ENCODE data around the gene SMIM24. TPM values are rescaled to one million over a fixed set of nuclear protein-coding genes. Genes with fewer than 3 reads are reported as not detected.

The SMIM24 gene
- total RNA-seq, 1 donor from 2014 or later: 0.50 TPM

DNA sequence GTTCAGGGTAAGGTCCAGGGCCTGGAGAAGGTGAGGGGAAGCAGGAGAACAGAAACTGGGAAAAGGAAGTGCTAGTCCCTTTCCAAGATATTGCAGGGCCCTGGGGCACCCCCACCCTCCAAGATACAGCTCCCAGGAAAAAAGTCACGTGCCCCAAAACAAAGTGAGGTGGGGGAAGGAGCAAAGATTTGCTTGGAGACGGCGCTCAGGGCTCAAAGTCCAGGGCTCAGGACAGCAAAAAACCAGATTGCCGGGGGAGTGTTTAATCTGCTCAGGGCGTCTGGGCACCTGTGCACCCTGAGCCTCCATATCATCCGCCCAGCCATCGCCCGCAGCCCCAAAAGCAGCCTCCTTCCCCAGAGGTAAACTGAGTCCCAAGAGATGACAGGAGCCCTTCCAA, 6.3 kb downstream of the SMIM24 start:
- no peak for DNase-seq (ENCODE audit: low read depth)

DNA sequence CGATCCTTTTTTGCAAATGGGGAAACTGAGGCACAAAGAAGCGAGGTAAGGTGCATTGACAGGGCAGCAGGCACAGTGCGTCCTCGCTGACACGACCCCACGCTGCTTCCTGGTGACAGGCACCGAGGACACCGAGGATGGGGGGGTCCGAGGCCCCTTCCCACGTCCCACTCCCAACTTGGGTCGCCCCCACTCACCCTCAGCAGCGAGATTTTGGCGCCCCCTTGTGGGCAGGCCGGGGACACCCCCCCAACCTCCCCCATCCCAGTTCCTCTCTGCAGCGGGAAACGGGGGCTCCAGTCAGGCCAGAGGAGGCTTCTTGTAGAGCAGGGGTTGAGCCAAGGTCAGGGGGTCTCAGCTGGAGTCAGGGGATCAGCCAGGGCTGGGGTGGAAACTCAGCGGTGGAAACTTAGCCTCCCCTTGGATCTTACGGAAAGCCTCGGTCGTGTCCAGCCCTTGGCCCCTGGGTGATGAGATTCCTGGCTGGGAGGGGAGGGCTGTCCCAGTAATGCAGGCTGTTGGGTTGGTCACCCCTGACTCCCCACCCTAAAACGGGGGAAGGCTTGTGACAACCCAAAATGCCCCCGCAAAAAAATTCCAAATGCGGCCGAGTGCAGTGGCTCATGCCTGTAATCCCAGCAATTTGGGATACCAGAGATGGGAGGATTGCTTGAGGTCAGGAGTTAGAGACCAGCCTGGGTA, 8.2 kb downstream of the SMIM24 start:
- no peak for DNase-seq (ENCODE audit: low read depth)

DNA sequence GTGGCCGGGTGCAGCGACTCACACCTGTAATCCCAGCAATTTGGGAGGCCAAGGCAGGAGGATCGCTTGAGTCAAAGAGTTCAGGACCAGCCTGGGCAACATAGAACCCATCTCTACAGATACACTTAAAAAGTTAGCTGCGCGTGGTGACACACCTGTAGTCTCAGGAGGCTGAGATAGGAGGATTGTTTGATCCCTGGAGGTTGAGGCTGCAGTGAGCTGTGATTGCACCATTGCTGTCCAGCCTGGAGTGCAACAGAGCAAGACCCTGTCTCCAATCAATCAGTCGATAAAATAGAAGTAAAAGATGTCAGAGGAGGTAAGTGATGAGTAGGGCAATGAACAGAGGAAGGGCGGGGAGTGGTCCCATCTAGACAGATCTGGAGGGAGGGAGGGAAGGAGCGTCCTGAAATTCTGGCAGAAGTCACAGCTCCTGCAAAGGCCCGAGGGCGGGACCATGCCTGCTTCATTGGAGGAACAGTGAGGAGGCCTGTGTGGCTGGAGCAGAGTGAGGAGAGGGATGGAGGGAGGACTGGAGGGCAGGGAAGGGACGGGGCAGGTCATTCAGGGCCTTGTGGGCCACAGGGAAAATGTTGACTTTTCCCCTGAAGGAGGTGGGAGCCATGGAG, 9.7 kb downstream of the SMIM24 start:
- DNase-seq (ENCODE audit: low read depth): no peak

DNA sequence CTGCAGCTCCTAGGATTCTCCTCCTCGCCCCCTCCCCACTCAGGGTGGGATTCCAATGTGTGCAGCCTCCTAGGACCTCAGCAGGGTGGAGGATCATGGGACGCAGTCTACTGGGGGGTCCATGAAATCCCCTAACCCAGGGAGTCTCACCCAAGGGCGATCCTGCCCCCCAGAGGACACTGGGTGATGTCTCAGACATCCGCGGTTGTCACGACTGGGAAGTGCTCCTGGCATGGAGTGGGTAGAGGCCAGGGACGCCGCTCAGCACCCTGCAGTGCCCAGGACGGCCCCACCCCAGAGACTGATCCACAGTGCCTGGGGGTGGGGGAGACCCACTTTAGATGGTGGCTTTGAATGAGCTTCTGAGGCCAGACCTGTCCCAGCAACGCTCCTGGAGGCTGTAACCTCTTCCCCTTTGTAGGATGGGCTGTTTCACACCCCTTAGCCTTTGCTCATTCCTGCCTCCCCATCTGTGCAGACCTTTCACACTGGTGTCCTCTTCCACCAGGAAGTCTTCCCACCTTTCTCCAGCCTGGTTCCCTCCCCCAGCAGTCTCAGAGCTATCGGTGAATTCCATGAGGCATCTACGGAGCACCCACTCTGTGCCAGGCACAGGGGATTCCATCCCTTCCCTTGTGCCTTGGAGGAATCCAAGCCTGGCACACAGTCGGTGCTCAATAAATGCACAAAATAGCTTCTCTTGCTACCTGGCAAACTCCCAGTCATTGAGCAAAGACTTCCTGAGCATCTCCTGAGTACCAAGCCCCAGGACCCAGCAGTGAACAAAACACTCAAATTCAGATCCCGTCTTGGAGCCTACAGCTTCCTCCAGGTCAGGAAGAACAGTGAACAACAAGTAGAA, 10.5 kb downstream of the SMIM24 start:
- no peak for DNase-seq (ENCODE audit: low read depth)

DNA sequence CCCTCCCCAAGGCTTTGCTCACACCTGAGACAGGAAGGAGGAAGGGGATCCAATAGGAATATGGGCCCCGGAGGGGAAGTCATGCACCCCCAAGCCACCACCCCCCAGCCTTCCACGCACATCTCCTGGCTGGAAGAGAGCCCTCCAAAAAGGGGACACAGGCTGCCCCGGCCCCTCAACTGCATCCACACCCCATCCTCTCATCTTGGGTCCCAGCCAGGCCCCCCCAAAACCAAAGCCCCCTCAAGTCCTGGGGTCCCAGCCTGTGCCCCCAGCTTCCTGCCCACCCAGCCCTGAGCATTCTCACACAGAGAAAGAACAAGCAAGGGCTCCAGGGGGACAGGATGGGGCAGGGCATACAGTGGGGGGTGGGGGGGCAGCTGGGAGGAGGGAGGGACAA, 12.1 kb downstream of the SMIM24 start:
- no peak for DNase-seq (ENCODE audit: low read depth)

DNA sequence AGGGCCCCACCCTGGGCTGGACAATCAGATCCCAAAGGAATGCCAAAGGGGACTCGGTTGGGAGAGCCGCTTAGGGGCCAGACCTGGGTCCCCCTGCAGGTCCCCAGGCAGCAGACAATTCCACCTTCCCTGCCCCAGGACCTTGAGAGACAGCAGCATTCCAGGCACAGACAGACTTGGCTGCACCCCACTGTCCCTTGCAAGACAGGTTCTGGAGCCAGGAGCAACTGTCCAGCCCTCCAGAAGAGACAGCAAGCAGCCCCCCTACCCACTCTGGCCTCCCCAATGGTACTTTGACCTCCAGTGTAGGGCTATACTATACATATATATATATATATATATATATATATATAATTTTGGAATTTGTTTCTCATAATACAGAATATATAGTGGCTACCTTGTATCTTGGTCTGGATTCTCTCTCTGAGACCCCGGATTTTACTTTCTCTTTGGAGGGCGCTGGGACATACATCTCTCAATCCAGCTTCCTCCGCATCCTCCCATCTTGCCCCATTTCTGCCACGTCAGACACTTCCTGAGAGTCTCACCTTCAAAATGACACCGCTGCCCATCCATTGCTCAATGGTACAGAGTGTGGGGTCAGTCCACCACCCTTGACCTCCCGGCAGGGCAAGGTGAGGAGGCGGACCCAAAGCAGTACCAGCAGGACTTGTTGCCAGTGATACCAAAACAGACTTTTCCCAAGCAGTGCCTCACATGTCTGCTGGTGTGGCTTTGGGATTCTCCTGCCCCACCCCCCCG, 12.7 kb downstream of the SMIM24 start:
- no peak for DNase-seq (ENCODE audit: low read depth)

DNA sequence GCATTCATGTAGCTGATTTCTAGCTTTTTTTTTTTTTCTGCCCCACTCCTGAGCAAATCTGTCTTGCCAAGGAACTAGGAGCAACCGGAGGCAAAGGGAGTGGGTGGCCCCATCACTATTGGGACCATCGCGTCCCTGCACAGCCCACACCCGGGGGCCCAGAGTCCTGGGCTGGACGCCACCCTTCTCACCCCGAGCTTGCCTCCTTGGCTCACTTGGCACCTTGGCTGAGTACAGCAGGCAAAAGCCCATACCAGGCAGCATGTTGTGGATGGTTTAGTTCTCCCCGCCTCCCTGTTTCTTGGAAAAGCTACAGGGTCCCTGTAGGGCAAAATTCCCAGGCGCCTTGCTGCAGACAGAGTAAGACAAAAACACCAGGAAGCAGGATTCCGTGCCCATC, 13.7 kb downstream of the SMIM24 start:
- DNase-seq (ENCODE audit: low read depth): no peak

DNA sequence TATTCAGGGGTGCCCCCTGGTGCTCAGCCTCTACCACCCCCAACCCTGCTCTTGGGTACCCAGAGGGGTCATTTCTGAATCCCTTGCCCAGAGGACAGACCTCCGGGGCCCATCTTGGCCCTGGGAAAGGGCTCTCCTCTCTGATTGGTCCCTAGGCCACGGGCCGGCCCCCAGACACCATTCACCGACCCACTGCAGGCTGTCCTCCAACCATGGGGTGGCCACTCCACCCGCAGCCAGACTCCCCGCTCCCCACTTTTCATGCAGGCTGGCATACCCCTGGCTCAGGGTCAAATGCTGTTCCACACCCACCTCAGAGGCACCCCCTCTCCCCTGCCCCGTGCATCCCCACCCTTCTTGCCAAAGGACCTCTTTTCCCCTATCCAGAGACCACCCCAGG, 14.8 kb downstream of the SMIM24 start:
- no peak for DNase-seq (ENCODE audit: low read depth)

DNA sequence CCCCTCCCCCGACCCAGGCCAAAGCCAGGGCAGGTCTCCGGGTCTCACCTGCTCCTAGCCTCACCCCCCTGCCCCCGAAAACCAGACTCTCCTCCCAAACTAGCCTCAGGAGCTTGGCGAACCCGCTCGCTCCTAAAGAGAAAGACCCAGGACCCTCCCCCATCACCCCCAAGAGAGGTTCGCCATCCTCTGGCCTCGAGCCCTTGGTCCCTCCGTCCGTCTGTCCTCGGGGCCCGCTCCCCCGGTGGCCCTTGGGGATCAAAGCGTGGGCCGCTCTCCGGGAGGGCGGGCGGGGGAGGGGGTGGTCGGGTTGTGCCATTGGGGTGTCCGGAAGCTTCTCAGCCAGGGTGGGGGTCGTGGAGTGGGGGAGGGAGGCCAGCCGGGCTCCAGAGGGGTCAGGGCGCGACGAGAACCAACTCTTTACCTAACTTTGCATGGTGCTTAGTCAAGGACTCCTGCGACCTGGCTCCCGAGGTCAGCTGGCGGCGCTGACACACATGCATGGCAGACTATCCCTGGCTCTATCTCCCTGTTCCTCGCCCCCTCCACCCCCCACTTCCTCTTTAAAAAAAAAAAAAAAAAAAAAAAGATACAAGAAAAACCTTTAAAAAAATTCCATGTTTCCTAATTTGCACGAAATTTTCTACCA, 15.6 kb downstream of the SMIM24 start:
- DNase-seq (ENCODE audit: low read depth): no peak

DNA sequence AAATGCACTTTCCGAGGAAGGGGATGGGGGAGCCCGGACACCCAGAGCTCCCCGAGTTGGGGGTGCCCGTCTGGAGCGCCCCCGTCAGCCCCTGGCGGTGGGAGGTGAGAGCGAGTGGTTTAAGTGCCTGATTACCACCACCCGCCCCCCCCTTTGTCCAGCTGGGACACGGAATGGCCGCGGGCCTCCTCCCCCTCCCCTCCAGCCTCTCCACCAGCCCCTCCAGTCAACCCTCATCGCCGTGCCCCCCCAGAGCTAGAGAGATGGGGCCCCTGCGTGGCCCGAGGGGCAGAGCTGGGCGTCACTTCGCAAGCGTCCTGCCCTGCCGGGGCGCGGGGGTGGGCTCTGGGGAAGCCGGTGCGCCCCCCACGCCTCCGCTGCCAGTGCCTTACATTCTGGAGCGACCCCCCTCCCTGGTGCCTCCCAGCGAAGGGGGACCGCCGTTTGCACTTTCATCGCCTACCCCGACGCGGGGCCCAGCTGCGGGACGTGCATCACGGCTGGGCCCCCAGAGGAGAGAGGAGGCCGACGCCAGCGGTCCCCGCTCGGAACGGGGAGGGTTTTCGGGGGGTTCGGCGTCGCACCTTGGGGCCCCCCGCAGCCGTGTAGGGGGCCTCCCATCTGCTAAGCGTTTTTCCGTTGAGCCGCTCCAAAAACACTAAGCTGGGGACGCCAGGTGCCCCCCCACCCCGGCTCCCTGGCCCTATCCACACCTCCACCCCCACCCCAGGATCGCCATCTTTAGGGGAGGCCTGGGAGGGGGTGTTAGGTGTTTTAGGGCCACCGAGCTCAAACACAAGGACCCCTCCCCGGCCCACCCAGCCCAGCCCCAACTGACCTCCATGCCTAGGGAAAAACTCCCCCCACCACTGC, 16.4 kb downstream of the SMIM24 start:
- DNase-seq (ENCODE audit: low read depth): no peak

DNA sequence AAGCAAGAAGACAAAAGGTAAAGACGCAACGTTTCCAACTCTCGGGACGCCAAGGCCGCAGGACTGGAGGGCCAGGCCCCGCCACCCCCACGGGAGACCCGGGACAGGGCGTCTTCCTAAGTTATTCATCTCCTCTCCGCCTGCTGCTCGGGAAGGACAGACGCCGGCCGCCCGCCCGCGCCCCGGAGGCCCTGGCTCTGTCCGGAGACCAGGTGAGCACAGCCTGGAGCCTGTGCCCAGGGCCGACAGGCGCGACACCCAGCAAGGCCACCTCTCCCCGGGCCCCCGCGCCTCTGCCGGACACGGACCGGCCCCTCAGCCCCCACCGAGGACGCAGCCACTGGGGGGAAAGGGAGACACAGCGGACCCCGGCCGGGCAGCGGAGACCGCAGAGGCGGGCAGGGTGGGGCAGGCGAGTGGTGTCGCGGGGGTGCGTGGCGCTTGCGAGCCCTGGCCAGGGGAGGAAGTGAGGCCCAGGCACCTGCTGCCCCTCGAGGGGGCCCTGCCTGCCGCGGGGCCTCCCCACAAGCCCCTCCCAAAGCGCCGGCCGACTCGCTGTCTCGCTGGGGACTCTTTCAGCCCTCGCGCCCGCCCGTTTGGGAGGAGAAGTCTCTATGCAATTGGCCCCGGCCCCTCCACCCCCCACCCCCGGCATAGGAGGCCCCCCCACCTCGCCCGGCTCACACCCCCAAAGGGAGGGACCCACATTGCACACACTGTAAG, 17.2 kb downstream of the SMIM24 start:
- no peak for DNase-seq (ENCODE audit: low read depth)

DNA sequence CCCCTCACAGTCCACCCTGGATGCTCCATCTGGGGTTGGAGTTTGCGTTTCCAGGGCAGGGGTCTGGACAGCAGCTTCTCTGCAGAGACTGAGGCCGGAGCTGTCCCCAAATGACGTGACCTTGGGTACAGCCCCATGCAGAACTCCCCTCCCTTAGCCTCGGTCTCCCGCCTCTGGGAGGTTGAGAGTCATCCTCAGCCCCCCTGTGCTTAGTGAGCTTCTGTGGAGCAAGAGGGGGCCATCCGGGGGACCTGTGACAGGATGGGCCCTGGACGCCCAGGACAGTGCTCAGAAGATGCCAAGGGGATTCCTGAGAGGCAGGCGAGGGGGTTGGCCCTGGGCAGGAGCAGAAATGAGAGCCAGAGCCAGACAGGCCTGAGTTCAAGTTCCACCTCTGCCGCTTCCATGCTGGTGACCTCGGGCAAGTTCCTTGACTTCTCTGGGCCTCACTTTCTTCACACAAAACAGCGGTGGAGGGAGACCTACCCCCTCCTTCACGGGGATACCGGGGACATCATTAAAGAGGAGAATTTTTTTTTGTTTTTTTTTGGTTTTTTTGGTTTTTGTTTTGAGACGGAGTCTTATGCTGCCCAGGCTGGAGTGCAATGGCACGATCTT, 20.3 kb downstream of the SMIM24 start:
- DNase-seq (ENCODE audit: low read depth): no peak

DNA sequence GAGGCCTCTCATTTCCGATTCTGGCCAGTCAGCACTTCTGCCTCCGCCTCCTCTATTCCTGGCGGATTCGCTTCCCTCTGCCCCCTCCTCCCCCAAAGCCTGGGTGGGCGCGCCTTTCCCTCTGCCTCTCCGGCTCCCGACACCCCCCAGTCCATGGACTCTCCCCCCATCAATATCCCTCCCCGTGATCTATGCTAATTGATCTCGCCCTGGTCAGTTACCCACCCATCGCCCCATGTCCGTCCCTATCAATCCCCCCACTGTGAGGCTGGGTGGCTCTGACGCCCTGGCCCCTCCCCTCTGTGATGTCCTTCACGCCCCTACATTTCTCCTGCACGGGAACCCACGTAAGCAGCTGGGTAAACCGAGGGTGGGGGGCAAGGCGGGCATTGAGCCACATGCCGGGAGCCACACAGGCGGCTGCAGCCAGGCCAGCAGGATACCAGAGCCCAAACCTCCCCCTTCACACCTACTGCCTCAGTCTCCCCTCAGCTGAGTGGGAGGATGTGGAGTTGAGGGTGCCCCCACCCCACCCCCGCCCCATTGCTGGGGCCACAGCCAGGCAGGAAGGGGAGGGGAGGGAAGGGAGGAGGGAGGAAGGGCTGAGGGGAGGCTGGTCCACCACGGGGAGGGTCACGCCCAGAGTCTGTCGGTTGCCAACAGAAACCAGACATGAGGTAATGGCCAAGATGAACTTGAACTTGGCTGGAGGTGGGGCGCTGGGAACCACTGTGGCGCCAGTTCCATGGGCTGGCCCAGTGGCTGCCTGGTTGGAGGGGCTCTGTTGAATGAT, 21.0 kb downstream of the SMIM24 start:
- DNase-seq (ENCODE audit: low read depth): peak; percentile 80

DNA sequence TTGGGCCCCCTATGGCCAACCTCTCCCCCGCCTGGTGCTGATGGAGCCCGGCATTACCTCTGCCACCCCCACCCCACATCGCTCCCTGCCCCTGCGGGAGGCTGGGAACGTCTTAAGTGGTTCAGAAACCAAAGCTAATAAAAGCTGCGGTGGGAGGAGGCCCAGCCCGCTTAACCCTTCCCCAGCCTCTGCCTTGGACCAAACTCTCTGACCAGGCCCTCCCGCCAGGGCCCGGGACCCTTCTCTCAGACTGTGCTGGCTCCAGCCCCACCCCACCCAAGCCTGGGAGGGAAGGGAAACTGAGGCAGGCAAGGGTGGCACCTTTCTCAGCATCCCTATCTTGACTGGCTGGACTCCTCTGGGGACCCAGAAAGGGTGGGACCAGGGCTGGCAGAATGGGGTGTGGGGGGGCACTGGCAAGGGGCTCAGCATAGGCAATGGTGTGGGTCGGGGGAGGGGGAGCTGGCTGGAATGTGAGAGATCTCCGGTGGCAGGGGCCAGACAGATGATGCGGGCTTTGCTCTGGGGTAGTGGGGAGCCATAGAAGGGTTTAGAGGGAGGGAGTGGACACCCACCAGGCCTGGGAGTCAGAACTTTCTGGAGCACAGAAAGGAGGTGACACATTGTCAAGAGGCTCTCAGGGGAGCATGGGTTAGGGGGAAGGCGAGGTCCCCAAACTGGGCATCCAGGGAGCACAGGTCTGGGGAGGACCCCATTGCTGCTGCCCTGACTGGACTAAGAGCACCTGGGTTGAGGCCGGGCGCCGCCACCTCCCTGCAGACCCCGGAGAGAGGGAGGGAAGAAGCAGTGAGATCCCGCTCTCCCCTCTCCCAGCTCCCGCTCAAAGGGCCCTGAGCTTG, 21.9 kb downstream of the SMIM24 start:
- DNase-seq (ENCODE audit: low read depth): no peak

DNA sequence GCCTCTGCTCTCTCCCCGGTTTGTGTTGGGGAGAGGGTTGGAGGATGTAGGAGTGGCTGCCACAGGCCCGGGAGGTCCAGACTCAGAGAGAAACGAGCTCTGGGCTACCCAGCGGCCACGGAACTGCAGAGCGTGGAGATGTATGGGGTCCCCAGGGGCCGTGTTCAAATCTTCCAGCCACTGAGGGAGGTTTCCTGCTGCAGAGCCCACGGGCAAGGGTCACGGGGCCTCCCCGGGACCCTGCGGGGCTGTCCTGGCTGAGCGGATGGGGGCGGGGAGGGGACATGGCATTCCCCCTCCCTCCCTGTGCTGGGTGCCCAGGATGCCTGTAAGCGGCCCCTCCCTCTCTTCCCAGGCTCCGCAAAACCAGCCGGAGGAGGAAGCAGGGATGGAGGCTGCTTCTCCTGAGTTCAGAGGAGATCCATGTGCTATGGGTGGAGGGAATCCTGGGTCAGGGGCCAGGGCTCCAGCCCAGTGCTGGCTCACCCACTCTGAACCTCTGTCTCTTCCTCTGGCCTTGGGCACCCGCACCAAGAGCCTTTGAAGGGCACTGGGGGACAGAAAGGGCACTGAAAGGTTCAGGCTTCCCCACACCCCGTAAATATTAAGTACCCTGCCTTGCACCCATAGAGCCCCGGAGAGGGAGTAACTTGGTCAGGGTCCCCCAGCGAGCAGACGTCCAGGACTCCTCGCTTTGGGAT, 22.6 kb downstream of the SMIM24 start:
- no peak for DNase-seq (ENCODE audit: low read depth)

DNA sequence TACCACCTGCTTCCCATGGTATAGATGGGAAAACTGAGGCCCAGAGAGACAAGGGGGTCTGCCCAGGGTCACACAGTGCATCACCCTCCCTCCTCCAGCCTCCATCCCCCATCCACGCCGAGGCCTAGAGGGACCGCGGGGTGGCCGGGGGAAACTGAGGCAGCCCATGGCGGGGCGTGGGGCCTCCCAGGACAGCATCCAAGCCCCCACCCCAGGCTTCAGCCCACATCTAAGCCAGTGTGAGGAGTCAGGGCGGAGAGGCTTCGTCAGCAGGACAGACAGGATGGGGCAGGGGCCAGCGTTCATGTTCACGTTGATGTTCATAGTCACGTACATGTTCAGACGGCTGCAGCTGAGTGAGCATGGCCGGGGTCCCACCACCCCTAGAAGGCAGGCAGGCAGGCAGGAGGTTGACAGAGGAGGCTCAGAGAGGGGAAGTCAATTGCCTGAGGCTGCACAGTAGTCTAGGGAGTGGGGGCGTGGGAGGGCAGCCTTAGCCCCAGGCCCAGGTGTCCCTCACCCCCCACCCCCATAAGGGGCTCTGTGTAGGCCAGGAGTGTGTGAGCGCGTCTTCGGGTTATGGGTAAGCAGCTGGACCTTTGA, 23.3 kb downstream of the SMIM24 start:
- DNase-seq (ENCODE audit: low read depth): no peak
